ENCODE data around the gene PTH.

PTH gene

GRCh38 chr11:13495929-13496328 is at the start of gene PTH:
PTH (minus strand) TSS chr11:13495997; CDS start chr11:13492855, 3,142 bp downstream.
- DNase-seq, result no peak
- TF ChIP-seq POLR2A (IDR thresholded peaks at IDR 0.05; ENCODE audit: low read length), result no peak
- TF ChIP-seq GATA1 (IDR thresholded peaks at IDR 0.05; ENCODE audit: low read depth, low read length), result no peak

DNA sequence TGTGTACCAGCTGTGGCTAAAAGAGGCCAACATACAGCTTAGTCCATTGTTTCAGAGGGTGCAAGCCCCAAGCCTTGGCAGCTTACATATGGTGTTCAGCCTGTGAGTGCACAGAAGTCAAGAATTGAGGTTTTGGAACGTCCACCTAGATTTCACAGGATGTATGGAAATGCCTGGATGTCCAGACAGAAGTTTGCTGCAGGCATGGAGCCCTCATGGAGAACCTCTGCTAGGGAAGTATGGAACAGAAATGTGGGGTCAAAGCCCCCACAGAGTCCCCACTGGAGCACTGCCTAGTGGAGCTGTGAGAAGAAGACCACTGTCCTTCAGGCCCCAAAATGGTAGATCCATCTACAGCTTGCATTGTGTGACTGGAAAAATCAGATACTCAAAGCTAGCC is 42.2 kb upstream of the PTH start:
- TF ChIP-seq GATA1 (IDR thresholded peaks at IDR 0.05; ENCODE audit: low read depth, low read length), result no peak
- no peak for TF ChIP-seq POLR2A (IDR thresholded peaks at IDR 0.05; ENCODE audit: low read length)
- no peak for DNase-seq

- TF ChIP-seq POLR2A (IDR thresholded peaks at IDR 0.05; ENCODE audit: low read length), result no peak
- TF ChIP-seq GATA1 (IDR thresholded peaks at IDR 0.05; ENCODE audit: low read depth, low read length), result no peak
- peak; percentile 6 to 20 for DNase-seq
These were observed 40.0 kb upstream of the PTH start for GRCh38 chr11:13535819-13536218.

GRCh38 chr11:13534358-13534757 is 38.6 kb upstream of the PTH start:
- DNase-seq, result no peak
- TF ChIP-seq POLR2A (IDR thresholded peaks at IDR 0.05; ENCODE audit: low read length), result no peak
- no peak for TF ChIP-seq GATA1 (IDR thresholded peaks at IDR 0.05; ENCODE audit: low read depth, low read length)

GRCh38 chr11:13525257-13525656 is 29.5 kb upstream of the PTH start:
- DNase-seq, result no peak
- TF ChIP-seq POLR2A (IDR thresholded peaks at IDR 0.05; ENCODE audit: low read length) (no peak), GATA1 (IDR thresholded peaks at IDR 0.05; ENCODE audit: low read depth, low read length) (no peak)

- DNase-seq, result no peak
- no peak for TF ChIP-seq POLR2A (IDR thresholded peaks at IDR 0.05; ENCODE audit: low read length)
- TF ChIP-seq GATA1 (IDR thresholded peaks at IDR 0.05; ENCODE audit: low read depth, low read length), result no peak
These were observed 7.6 kb upstream of the PTH start for GRCh38 chr11:13503393-13503792.

DNA sequence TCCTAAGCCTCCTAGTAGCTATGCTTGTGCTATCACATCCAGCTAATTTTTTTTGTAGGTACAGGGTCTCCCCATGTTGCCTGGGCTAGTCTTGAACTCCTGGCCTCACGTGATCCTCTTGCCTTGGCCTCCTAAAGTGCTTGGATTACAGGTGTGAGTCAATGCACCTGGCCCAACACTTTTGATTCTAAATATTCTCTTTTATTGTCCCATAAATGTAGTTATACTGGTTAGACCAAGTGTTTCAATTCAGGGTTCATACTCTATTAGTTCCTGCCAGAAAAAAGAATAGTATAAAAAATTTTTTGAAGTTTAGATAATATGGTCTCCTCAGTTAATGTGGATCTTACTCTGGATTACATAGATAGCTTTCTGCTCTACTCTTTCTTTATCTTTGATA is 6.7 kb upstream of the PTH start:
- TF ChIP-seq GATA1 (IDR thresholded peaks at IDR 0.05; ENCODE audit: low read depth, low read length) (no peak), POLR2A (IDR thresholded peaks at IDR 0.05; ENCODE audit: low read length) (no peak)
- DNase-seq, result no peak

GRCh38 chr11:13494051-13494450 is 1.7 kb downstream of the PTH start:
- TF ChIP-seq POLR2A (IDR thresholded peaks at IDR 0.05; ENCODE audit: low read length), result no peak
- no peak for TF ChIP-seq GATA1 (IDR thresholded peaks at IDR 0.05; ENCODE audit: low read depth, low read length)
- no peak for DNase-seq

GRCh38 chr11:13487661-13488030 is 8.2 kb downstream of the PTH start:
- DNase-seq, result peak; percentile 13 to 20
- TF ChIP-seq POLR2A (IDR thresholded peaks at IDR 0.05; ENCODE audit: low read length) (no peak), GATA1 (IDR thresholded peaks at IDR 0.05; ENCODE audit: low read depth, low read length) (no peak)

DNA sequence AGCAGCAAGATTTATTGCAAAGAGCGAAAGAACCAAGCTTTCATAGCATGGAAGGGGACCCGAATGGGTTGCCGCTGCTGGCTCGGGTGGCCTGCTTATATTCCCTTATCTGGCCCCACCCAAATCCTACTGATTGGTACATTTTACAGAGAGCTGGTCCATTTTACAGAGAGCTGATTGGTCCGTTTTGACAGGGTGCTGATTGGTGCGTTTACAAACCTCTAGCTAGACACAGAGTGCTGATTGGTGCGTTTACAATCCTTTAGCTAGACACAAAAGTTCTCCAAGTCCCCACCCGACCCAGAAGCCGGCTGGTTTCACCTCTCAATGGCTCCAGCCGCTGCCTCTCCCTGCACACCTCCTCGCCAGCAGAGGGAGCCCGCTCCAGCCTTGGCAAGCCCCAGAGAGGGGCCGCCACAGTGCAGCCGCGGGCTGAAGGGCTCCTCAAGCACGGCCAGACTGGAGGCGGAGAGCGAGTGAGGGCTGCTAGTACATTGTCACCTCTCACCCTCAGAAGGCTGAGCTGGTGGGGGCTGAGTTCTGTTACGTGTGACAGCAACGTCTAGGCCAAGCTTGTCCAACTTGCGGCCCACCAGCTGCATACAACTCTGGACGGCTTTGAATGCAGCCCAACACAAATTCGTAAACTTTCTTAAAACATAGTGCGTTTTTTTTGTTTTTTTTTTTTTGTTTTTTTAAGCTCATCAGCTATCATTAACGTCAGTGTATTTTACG is 8.7 kb downstream of the PTH start:
- TF ChIP-seq POLR2A (IDR thresholded peaks at IDR 0.05; ENCODE audit: low read length) (peak; percentile 20), GATA1 (IDR thresholded peaks at IDR 0.05; ENCODE audit: low read depth, low read length) (no peak)
- DNase-seq, result peak; percentile 54 to 60

DNA sequence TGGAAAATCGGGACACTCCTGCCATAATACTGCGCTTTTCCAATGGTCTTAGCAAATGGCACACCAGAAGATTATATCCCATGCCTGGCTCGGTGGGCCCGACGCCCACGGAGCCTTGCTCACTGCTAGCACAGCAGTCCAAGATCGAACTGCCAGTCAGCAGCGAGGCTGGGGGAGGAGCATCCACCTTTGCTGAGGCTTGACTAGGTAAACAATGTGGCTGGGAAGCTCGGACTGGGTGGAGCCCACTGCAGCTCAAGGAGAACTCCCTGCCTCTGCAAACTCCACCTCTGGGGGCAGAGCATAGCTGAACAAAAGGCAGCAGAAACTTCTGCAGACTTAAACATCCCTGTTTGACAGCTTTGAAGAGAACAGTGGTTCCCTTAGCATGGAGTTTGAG is 15.6 kb downstream of the PTH start:
- no peak for DNase-seq
- TF ChIP-seq GATA1 (IDR thresholded peaks at IDR 0.05; ENCODE audit: low read depth, low read length), result no peak
- TF ChIP-seq POLR2A (IDR thresholded peaks at IDR 0.05; ENCODE audit: low read length), result no peak

- TF ChIP-seq GATA1 (IDR thresholded peaks at IDR 0.05; ENCODE audit: low read depth, low read length), result no peak
- TF ChIP-seq POLR2A (IDR thresholded peaks at IDR 0.05; ENCODE audit: low read length), result no peak
- no peak for DNase-seq
These were observed 16.1 kb downstream of the PTH start for GRCh38 chr11:13479688-13480087.

DNA sequence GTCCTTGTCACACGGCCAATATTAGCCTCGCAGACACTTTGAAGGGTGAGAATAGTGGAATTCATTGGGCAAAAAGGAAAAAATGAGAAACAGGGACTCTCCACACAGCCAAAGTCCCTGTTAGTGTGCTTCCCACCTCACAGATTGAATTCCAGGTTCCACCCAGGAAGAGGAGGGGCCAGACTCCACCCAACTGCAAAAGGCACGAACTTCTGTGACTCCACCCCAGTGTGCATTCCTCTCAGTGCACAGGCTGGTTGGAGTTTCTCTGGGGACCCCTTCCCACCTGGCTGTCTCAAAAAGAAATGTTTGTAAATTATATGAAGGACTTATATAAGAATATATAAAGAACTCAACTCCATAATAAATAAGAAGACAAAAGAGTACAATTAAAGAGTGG is 20.7 kb downstream of the PTH start:
- no peak for DNase-seq

GRCh38 chr11:13473013-13473722 is 22.6 kb downstream of the PTH start:
- no peak for DNase-seq
- TF ChIP-seq GATA1 (IDR thresholded peaks at IDR 0.05; ENCODE audit: low read depth, low read length) (no peak), POLR2A (IDR thresholded peaks at IDR 0.05; ENCODE audit: low read length) (no peak)

More for the DNA sequence above, 20.7 kb downstream of the PTH start:
- TF ChIP-seq POLR2A (IDR thresholded peaks at IDR 0.05; ENCODE audit: low read length), result no peak

DNA sequence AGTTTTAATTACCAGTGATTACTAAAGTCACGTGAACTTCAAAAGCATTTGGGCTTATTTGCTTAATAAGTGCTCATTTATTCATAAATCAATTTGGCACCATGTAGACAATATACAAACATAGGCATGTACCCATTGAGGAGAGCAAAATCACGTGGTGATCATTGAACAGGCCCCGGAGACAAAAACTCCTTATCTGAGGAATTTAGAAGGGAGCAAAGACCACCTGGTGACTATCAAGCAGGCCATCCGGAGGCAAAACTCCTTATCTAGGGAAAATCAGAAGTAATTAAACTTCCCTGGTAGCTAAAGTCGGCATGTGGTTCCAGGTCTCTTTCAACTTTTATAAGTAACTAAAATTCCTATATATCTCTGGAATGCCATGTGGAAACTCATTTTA is 27.0 kb downstream of the PTH start:
- no peak for DNase-seq
- TF ChIP-seq POLR2A (IDR thresholded peaks at IDR 0.05; ENCODE audit: low read length) (no peak), GATA1 (IDR thresholded peaks at IDR 0.05; ENCODE audit: low read depth, low read length) (no peak)

Measured in erythroblast (primary cell).